ENCODE results near the gene ALOX15.

DNA sequence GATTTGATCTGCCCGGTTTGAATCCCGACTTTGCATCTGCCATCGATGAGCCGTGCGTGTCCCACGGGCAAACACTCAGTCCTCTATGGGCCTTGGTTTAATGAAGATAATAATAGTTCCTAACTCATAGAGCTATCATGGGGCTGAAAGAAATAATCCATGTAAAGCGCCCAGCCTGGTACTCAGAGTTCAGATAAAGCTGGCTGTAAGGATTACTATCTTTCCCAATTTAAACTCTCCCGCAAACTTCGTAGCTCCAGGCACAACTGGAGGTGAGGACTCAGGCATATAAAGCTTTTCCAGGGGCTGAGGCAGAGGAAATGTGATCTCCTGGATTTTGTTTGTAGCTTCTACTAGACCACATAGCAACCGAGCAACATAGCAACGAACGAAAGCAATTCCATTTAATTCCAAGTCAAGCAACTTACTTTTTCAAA, 16.3 kb downstream of the ALOX15 start:
- TF ChIP-seq CTCF (IDR thresholded peaks at IDR 0.05; ENCODE audit: low read depth, low read length, poor library complexity, severe bottlenecking) (no peak), EZH2phosphoT487 (IDR thresholded peaks at IDR 0.05; ENCODE audit: borderline replicate concordance, low read length) (no peak)
